HG03469 (cell line): ENCODE results near the gene CPZ.
"Not testable (repeated sequence)": the region's sequence is repeated elsewhere in the genome, so short reads cannot be mapped to it uniquely, and the experiment has no call there.

Experiments
- ATAC-seq: cut with Tn5 transposase; IDR thresholded peaks from one replicate; pipeline ENCODE4 v1.9.1; 2021; ENCODE audit warnings: mild to moderate bottlenecking, moderate library complexity, moderate number of reproducible peaks; ENCODE audit not compliant: unreplicated experiment

The CPZ gene

DNA sequence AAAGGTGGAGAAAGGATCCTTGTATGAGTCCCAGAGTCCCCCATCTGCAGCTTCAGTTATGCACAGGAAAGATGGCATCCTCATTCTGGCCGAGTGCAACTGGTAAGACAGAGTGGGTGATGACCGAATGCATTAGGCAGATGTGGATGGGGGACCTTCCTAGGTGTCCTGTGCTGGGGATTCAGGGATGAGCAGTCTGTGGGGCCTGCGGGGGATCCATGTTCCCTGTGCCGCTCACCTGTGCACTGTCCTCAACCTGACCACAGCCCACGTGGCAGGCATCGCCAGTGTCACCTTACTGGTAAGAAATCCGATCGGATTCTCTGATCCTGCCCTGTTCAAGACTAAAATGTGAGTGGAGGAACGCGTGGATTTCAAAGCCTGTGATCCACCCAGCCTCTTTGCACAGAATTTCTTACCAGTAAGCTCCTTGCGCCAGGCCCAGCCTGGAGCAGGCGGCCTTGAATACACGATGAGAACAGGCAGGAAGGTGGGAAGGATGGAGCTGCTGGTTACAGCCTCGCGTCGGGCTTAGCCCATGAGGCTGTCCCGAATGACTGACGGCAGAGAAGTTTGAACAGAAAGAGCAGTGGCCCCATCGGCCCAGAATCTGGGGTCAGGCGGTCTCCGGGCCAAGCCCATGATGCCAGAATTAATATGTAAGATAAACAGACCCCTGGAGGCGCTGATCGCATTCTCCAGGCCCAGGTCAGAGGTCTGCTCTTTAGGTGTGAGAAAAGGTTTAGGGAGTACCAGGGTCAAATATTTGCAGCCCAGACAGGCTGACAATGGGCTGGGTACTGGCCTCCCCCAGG is 56.5 kb downstream of the CPZ start:
- no peak for ATAC-seq

DNA sequence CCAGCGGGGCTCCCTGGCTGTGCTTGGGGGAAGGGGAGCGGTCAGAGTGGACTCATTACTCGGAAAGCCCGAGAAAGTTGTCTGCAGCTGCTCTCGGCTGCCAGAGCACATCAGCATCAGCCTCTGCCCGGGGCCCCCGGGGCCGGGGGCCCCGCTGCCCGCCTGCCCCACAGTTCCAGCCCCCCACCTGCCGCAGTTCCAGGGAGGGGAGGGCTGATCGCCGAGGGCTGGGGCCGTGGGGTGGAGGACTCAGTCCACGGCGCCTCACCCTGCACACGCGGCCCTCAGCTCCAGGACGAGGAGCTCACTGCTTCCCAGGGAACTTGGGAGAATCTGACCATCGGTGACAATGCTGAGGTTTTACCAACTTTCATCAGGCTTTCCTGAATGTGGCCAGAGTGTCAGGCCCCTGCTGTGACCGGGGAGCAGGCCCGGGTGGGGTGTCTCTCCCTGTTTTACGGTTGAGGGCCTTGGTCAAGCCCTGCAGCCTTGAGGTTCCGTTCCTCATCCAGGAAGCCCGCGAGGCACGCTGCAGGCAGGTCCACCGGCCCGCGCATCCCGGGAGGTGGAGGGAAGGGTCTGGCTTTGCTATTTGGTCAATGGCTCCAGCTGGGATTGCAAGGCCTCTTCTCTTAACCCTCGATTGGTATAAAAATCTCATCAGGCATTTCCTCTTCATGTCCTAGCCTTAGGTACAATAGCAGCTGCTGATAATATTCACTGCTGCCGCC is 57.2 kb downstream of the CPZ start:
- no peak for ATAC-seq

DNA sequence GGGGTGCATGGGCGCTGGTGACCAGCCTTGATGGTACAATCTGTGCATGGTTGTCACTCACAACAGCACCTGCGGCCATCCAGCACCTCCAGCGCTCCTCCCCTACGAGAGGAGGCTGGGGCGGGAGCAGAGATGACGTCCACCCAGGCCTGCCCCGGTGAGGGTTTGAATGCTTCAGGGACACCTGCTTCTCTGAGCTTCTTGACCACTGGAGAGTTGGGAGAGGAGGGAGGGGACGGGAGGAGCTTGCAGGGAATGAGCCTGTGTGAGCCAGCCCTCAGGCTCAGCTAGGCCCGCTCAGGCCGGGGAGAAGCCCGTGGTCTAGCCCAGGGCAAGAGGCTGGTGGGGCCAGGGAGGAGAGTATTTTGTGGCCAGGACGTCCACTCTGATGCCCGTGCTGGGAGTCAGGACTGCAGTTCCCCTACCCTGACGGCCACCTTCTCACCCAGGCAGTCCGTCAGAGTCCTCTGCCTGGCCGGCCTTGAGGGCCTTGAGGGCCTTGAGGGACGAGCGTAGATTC is 59.2 kb downstream of the CPZ start:
- ATAC-seq, result no peak

DNA sequence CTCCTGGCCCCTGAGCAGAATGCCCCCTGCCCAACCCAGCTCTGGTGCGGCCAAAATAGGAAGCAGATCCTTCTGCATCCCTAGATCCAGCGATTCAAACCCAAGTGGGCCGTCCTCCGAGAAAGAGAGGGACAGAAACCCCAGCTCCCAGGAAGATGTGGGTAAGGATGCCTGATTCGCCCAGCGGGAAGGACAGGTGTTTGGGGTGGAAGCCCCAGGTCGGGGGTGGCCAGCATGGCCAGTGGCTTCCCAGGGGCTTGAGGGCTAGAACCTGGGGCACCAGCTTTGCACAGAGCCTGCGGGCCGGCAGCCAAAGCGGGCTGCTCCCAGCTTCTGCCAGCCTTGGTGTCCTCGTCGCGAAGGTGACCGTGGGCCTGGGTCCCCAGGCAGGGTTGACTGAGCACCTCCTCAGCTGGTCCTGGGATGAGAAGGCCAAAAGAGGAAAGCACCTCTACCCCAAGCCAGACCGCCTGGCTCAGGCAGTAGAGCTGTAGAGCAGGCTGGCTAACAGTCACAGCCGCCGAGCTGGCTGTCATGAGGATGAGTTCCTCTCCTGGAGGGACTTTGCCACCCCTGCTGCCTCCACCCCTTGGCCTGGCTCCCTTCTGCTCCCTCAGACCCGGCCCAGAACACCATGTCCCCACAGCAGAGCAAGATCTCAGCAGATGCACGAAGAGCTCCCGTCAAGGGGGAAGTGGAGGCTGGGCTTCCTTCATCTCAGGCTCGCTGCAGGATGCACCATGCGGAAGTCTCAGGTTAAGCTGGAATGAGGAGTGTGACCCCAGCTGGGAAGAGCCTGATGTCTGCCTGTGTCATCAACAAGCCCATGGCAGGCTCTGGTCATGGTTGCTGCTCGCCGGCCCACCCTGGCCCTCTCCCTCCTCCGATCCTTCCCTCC is 59.9 kb downstream of the CPZ start:
- ATAC-seq, result no peak

DNA sequence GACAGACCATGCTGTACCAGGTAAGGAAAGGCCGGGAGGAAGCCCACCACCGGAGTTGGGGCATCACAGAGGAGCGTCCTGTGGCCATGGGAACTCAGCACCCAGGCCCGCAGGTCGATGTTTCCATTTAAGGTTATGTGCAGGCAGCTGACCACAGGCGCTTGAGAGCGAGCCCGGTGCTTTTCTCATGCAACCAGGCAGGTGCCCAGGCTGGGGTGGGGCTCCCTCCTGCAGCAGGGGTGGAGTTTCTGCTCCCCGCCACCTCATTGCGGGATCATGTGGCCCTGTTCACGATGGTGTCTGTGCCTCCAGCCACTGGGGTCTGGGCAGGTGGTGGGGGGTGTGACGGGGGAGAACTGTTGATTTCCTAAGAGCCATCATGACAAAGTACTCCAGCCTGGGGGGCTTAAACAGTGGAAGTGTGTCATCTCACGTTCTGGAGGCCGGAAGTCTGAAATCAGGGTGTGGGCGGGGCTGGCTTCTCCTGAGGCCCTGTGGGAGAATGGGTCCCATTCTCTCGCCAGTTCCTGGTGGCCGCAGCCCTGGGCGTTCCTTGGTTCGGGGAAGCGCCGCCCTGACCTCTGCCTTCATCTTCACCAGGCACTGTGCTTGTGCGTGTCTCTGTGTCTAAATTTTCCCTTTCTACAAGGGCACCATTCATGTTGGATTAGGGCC is 60.9 kb downstream of the CPZ start:
- ATAC-seq, result no peak

DNA sequence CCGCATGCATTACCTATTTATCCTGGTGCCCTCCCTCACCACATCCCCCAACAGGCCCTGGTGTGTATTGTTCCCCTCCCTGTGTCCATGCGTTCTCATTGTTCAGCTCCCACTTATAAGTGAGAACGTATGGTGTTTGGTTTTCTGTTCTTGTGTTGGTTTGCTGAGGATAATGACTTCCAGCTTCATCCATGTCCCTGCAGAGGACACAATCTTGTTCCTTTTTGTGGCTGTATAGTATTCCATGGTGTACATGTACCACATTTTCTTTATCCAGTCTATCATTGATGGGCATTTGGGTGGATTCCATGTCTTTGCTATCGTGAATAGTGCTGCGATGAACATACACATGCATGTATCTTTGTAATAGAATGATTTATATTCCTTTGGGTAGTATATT is 61.6 kb downstream of the CPZ start:
- not testable (repeated sequence) for ATAC-seq

DNA sequence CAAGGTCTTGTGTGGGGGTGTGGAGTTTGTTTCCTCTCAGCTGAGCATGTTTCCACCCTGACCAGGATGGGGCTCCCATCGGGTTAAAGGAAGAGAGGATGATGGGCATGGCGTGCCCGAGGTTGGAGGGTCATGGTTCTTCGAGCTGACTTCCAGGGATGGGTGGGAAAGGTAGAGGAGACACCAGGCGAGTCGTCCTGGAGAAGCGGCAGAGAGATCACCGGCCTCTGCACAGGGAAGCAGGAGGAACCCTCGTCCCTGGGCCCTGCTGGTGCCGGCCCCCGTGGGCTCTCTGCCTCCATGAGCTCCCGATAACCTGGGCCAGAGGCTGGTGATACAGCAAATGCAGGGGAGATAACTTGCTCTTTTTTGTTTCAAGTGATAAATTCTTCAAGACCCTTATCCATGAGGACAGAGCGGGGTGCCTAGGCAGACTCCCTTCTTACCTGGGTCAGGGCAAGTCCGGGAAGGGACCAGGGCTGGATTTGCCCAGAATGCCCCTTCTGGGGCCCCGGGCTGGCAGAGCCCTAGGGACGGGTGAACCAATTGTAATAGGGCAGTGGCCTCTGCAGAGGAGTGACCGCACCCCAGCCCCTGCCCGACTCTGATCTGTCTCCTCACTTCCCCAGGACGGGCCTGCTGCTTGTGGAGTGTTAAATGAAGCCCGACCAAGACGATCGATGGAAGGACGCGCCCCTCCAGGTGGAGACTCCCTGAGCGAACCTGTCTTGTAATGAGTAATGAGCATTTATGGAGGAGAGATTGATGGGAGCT is 63.0 kb downstream of the CPZ start:
- no peak for ATAC-seq

DNA sequence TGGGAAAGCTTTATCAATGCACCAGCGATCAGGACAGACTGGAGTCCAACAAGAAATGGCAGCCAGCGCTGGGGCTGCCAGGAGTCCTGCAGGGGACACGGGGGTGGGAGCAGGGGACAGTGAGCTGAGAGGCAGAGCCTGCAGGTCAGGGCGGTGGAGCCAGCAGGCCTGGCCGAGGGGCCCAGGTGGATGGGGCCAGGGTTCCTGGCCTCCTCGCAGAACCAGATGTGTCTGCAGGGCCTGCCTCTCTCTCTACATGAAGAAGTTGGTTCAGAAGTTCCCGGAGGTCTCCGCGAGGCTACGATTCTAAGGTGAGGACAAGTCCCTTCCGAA is 63.6 kb downstream of the CPZ start:
- ATAC-seq, result no peak

DNA sequence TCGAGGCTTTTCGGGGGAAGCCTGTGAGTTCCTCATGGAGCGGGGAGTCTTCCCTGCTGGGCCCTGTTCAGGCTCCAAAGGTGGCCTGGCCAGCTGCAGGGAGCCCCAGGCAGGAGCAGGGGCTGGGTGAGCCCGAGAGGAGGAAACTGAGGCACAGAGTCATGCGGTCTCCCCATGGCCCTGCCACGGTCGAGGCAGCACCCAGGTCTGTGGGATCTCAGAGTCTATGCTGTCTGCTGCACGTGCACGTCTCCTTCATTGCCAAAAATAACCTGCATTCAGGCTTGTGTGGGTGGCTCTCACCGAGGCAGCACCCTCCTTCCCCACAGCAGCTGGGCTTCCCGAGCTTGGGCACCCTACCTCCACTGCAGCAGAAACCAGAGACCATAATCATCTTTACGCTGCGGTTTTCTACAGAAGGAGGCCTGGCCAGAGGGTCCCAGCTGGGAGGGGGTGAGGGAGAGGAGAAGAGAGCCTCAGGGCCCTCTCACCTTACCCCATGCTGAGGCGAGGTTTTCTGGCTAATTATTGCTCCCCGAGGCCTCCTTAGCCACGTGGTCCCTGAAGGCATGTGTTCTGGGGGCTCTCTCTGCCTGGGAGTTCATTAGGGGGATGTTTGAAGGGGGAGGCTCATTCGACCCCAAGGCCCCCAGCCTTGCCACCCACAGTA is 64.3 kb downstream of the CPZ start:
- no peak for ATAC-seq

DNA sequence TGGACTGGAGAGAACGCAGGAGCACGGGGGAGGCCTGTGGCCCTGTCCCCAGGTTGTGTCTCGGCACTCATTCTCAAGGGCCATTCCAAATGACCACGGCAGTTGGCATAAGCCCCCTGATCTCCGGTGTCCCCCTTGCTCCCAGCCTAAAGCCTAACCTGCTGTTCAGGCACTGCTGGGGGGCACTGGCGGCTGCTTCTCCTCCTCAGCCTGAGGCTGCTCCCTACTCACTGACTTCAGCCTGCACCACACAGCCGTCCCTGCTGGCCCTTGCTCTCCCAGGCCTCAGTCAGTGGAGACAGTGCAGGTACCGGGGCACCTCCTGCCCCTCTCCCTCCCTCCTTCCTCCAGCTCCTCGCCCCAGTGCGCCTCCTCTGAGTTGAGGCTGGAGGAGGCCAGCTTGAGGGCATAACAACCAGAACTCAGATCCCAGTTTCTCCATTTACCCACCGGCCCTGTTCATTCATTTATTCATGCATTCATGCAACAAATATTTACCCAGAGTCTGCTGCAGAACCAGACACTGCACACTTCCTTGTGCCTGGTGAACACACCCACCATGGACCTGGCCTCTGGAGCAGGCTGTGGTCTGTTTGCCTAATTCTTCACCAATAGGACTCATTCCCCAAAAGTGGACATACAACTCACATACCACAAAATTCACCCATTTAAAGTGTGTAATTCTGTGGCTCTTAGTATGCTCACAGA is 65.0 kb downstream of the CPZ start:
- no peak for ATAC-seq

DNA sequence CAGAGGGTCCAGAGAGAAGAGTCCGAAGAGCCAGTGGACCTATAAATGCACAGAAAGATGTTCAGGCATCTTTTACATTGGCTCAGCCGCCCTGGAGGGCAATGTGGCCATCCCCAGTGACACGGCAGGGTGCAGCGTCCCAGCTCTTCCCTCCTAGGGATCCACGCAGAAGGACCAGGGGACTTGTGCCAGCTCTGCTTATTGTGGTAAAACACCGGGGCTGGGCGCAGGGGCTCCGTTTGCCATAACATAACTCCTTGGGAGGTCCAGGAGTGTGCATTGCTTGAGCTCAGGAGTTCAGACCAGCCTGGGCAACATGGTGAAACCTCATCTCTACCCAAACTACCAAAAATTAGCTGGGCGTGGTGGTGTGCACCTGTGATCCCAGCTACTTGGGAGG is 70.2 kb downstream of the CPZ start:
- no peak for ATAC-seq

GRCh38 chr4:8664031-8664805 is 71.7 kb downstream of the CPZ start:
- ATAC-seq, result no peak

GRCh38 chr4:8664976-8665375 is 72.4 kb downstream of the CPZ start:
- no peak for ATAC-seq

DNA sequence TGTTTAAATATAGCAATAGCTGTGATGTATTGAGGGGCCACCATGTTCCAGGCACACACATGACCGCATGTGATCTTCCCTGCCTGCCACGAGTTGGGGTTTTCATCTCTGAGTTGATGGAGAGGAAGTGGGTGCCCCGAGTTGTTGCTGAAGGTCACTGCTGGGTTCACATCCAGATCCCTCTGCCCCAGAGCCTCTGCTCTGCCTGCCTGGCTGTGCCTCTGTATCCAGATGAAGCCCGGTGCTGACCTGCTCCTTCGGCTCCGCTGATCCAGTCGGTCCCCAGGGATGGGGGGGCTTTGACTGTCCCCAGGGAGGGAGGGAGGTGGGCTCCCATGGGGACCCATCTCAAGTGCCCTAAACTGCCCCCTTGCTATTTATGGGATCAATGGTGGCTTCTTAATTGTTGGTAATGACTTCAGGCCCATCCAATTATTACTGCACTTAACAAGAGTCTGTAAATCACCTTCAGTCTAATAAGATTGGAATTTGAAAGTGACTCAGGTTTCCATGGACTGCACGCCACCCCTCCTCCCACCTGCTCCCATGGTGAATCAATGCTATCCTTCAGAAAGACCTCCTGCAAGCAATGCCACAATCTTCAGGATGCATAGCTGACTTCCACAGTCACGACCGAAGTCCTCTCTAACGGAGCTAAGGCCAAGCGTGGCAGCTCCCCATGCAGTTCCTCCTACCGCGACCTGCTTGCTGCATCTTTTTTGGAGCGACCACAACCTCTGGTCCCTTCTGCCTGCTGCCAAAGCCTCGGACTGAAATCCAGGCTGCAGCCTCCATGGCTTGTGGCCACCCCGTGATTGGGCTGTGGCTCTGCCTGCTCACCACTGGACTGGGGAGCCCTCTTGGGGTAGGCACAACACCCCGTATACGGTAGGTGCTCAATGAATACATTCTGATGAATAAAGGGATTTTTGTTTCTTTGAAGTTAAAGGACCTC is 73.1 kb downstream of the CPZ start:
- ATAC-seq, result no peak

GRCh38 chr4:8666581-8666980 is 74.0 kb downstream of the CPZ start:
- ATAC-seq, result no peak
